WTC11 (cell line): ENCODE measurements around the gene ATAD3C. TPM values are rescaled to one million over a fixed set of nuclear protein-coding genes. Genes with fewer than 3 reads are reported as not detected.
A peak's percentile ranks its signal among the peaks of the same experiment; 100 is the strongest.

Experiments used
- ATAC-seq: fragments of 200-7000 bp; cut with Tn5 transposase; 2 replicates; pipeline ENCODE4 v1.10.0; 2021; ENCODE audit warnings: mild to moderate bottlenecking, moderate library complexity
- CTCF ChIA-PET: fragments of 300-600 bp; sonication (Branson Sonifier 250); formaldehyde crosslinking; loops from one replicate; lab custom pipeline; 2021; ENCODE audit warnings: antibody characterized with exemption; lab: Charles Lee
- POLR2A ChIA-PET: fragments of 350-600 bp; sonication (Branson Sonifier 250); formaldehyde crosslinking; loops from one replicate; lab custom pipeline; 2021; ENCODE audit warnings: antibody characterized with exemption; lab: Charles Lee
- DNase-seq: peaks from one replicate; pipeline ENCODE4 v3.0.0; 2021; ENCODE audit warnings: low spot score
- H3K27ac Mint-ChIP-seq: 2 replicates; pipeline ENCODE4 v1.8.0; 2021; ENCODE audit warnings: mixed read lengths
- H3K27me3 Mint-ChIP-seq: 2 replicates; pipeline ENCODE4 v1.8.0; 2021; ENCODE audit warnings: low read depth, mild to moderate bottlenecking, moderate library complexity, mixed read lengths
- H3K36me3 Mint-ChIP-seq: 2 replicates; pipeline ENCODE4 v1.8.0; 2021; ENCODE audit warnings: mixed read lengths
- H3K4me1 Mint-ChIP-seq: 2 replicates; pipeline ENCODE4 v1.8.0; 2022; ENCODE audit warnings: mixed read lengths
- H3K4me3 Mint-ChIP-seq: 2 replicates; pipeline ENCODE4 v1.8.0; 2021; ENCODE audit warnings: mild to moderate bottlenecking, moderate library complexity, mixed read lengths
- H3K9me3 Mint-ChIP-seq: 2 replicates; pipeline ENCODE4 v1.8.0; 2021; ENCODE audit warnings: mixed read lengths
- FOXJ3 ChIP-seq: sonication (generic); formaldehyde crosslinking; IDR thresholded peaks from 2 replicates; pipeline ENCODE4 v1.9.0; 2021; ENCODE audit warnings: missing genetic modification reagents, mild to moderate bottlenecking, borderline replicate concordance
- GABPB1 ChIP-seq: sonication (generic); formaldehyde crosslinking; IDR thresholded peaks from 2 replicates; pipeline ENCODE4 v1.8.1; 2023; ENCODE audit warnings: mild to moderate bottlenecking, missing genetic modification reagents
- IRF2 ChIP-seq: sonication (generic); formaldehyde crosslinking; IDR thresholded peaks from 2 replicates; pipeline ENCODE4 v1.8.0; 2022; ENCODE audit warnings: low read depth, missing genetic modification reagents, borderline replicate concordance
- NR2C2 ChIP-seq: sonication (generic); formaldehyde crosslinking; IDR thresholded peaks from 2 replicates; pipeline ENCODE4 v1.8.0; 2022; ENCODE audit warnings: mild to moderate bottlenecking, missing genetic modification reagents
- ZNF138 ChIP-seq: sonication (generic); formaldehyde crosslinking; conservative IDR thresholded peaks from 2 replicates; pipeline ENCODE4 v1.8.1; 2022; ENCODE audit warnings: mild to moderate bottlenecking, moderate library complexity, missing genetic modification reagents
- ZNF263 ChIP-seq: sonication (generic); formaldehyde crosslinking; IDR thresholded peaks from 2 replicates; pipeline ENCODE4 v1.8.1; 2022; ENCODE audit warnings: low read depth, mild to moderate bottlenecking, moderate library complexity, missing genetic modification reagents
- total RNA-seq: library from RNA; stranded (reverse); gene quantifications from 3 replicates; pipeline ENCODE4 v1.2.3, GENCODE V29; 2021
- TF ChIP-seq, protein P1 (sequence below): sonication (generic); formaldehyde crosslinking; IDR thresholded peaks from 2 replicates; pipeline ENCODE4 v1.8.0; 2022; ENCODE audit warnings: mild to moderate bottlenecking, missing genetic modification reagents
- TF ChIP-seq, protein P2 (sequence below): sonication (generic); formaldehyde crosslinking; IDR thresholded peaks from 2 replicates; pipeline ENCODE4 v1.8.1; 2023; ENCODE audit warnings: mild to moderate bottlenecking, missing genetic modification reagents
- TF ChIP-seq, protein P3 (sequence below): fragments of 250-450 bp; sonication (Bioruptor Pico); IDR thresholded peaks from 2 replicates; pipeline ENCODE4 v1.8.0; 2021; ENCODE audit warnings: mild to moderate bottlenecking
- TF ChIP-seq, protein P4 (sequence below): fragments of 250-450 bp; sonication (Bioruptor Pico); conservative IDR thresholded peaks from 2 replicates; pipeline ENCODE4 v1.9.0; 2021; ENCODE audit warnings: mild to moderate bottlenecking
- TF ChIP-seq, protein P5 (sequence below): sonication (generic); formaldehyde crosslinking; IDR thresholded peaks from 2 replicates; pipeline ENCODE4 v1.8.0; 2023; ENCODE audit warnings: missing genetic modification reagents
- TF ChIP-seq, protein P6 (sequence below): sonication (generic); formaldehyde crosslinking; conservative IDR thresholded peaks from 2 replicates; pipeline ENCODE4 v1.8.1; 2022; ENCODE audit warnings: mild to moderate bottlenecking, missing genetic modification reagents

Gene ATAD3C
- total RNA-seq, 1 experiment from 2014 or later: 0.61 TPM

DNA sequence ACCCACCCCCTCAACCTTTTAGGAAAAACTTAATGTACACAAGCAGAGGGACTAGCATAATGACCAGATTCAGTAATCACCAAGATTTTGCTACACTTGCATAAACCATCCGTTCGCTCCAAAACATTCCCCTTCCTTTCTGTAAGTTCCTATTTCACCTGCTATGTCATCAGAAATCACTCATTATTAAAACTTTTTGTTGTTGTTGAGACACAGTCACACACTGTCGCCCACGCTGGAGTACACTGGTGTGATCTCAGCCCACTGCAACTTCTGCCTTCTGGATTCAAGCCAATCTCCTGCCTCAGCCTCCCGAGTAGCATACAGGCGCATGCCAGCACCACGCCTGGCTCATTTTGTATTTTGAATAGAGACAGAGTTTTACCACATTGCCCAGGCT lies 45.8 kb upstream of the ATAD3C start (continued):
- TF ChIP-seq, protein P1, sequence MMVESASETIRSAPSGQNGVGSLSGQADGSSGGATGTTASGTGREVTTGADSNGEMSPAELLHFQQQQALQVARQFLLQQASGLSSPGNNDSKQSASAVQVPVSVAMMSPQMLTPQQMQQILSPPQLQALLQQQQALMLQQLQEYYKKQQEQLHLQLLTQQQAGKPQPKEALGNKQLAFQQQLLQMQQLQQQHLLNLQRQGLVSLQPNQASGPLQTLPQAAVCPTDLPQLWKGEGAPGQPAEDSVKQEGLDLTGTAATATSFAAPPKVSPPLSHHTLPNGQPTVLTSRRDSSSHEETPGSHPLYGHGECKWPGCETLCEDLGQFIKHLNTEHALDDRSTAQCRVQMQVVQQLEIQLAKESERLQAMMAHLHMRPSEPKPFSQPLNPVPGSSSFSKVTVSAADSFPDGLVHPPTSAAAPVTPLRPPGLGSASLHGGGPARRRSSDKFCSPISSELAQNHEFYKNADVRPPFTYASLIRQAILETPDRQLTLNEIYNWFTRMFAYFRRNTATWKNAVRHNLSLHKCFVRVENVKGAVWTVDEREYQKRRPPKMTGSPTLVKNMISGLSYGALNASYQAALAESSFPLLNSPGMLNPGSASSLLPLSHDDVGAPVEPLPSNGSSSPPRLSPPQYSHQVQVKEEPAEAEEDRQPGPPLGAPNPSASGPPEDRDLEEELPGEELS (CRISPR knock-in tag): no peak
- TF ChIP-seq ZNF138 (CRISPR knock-in tag): no peak
- no peak for TF ChIP-seq IRF2 (CRISPR knock-in tag)
- TF ChIP-seq ZNF263 (CRISPR knock-in tag): no peak
- TF ChIP-seq, protein P2, sequence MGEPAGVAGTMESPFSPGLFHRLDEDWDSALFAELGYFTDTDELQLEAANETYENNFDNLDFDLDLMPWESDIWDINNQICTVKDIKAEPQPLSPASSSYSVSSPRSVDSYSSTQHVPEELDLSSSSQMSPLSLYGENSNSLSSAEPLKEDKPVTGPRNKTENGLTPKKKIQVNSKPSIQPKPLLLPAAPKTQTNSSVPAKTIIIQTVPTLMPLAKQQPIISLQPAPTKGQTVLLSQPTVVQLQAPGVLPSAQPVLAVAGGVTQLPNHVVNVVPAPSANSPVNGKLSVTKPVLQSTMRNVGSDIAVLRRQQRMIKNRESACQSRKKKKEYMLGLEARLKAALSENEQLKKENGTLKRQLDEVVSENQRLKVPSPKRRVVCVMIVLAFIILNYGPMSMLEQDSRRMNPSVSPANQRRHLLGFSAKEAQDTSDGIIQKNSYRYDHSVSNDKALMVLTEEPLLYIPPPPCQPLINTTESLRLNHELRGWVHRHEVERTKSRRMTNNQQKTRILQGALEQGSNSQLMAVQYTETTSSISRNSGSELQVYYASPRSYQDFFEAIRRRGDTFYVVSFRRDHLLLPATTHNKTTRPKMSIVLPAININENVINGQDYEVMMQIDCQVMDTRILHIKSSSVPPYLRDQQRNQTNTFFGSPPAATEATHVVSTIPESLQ (CRISPR knock-in tag): no peak
- TF ChIP-seq, protein P3, sequence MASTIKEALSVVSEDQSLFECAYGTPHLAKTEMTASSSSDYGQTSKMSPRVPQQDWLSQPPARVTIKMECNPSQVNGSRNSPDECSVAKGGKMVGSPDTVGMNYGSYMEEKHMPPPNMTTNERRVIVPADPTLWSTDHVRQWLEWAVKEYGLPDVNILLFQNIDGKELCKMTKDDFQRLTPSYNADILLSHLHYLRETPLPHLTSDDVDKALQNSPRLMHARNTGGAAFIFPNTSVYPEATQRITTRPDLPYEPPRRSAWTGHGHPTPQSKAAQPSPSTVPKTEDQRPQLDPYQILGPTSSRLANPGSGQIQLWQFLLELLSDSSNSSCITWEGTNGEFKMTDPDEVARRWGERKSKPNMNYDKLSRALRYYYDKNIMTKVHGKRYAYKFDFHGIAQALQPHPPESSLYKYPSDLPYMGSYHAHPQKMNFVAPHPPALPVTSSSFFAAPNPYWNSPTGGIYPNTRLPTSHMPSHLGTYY: no peak
- no peak for TF ChIP-seq NR2C2 (CRISPR knock-in tag)
- TF ChIP-seq GABPB1: no peak

DNA sequence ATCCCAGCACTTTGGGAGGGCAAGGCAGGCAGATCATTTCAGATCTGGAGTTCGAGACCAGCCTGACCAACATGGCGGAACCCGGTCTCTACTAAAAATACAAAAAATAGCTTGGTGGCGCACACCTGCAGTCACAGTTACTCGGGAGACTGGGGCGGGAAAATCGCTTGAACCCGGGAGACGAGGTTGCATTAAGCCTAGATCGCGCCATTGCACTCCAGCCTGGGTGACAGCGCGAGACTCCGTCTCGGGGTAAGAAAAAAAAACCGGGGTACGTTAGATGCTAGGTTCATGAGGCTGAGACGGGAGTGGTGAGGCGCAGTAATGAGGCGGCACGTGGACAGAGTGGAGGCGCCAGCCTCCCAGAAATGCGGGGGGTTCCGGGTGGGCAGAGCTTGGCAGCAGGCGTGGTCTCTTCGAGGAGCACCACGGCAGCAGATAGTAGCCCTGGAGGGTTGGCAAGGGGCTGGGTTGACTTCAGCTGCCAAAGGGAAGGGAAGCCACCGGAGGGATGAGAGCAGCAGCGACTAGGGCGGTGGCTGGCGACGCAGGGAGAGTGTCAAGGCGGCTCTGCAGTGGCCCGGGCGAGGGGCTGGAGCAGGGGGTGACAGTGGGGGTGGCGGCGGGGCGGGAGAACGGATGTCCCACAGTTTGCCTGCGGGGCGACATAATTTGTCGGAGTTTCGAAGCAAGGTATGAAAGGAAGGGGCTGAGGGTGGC lies 43.2 kb upstream of the ATAD3C start:
- H3K4me3 Mint-ChIP-seq: peak overlapping the region; percentile 87
- ATAC-seq: no peak
- TF ChIP-seq, protein P4, sequence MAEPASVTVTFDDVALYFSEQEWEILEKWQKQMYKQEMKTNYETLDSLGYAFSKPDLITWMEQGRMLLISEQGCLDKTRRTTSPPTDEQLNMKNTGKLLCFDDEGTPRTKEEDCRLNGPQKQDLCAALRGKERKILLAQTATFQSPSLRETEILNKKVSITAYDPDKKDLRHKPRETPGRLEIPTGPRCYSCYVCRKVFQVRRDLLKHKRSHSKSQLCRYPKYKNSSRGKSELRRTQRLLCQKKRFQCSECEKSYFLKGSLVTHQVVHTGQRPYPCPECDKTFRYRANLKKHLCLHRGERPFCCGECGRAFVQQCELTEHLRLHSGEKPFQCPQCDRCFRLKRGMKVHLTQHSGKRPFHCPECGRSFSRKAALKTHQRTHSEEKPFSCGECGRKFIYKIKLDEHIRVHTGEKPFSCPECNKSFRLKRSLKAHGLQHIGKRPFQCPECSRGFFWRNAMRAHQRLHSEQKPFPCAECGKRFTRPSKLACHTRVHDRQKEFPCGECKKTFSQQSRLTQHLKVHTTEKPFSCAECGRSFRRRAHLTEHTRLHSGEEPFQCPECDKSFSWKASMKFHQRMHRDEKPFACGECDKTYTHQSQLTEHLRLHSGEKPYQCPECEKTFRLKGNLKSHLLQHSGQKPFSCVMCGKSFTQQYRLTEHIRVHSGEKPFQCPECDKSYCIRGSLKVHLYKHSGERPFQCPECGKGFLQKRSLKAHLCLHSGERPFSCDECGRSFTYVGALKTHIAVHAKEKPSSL (CRISPR knock-in tag): no peak
- TF ChIP-seq FOXJ3 (CRISPR knock-in tag): no peak
- TF ChIP-seq, protein P5, sequence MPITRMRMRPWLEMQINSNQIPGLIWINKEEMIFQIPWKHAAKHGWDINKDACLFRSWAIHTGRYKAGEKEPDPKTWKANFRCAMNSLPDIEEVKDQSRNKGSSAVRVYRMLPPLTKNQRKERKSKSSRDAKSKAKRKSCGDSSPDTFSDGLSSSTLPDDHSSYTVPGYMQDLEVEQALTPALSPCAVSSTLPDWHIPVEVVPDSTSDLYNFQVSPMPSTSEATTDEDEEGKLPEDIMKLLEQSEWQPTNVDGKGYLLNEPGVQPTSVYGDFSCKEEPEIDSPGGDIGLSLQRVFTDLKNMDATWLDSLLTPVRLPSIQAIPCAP (CRISPR knock-in tag): no peak
- TF ChIP-seq, protein P6, sequence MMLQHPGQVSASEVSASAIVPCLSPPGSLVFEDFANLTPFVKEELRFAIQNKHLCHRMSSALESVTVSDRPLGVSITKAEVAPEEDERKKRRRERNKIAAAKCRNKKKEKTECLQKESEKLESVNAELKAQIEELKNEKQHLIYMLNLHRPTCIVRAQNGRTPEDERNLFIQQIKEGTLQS: no peak
- no peak for DNase-seq
- peaks cover 50% of the 10 kb centered on the region for H3K4me1 Mint-ChIP-seq
- peaks cover 49% of the 10 kb centered on the region for H3K36me3 Mint-ChIP-seq
- ChIA-PET POLR2A (interaction anchor here (0.6 to 1.8 kb wide), 4 partner anchors 19 to 239 kb away, joined by 3 to 5 read pairs (median 4); a partner anchor contains a TSS), CTCF (interaction anchor here (1.4 kb wide), 1 partner anchor 99 kb away, joined by 4 read pairs; no protein-coding TSS in a partner anchor)
- peak overlapping the region; percentile 74 for H3K27ac Mint-ChIP-seq
- 0 out of 2 replicates have a peak, but pooled peaks cover under 1% of the 10 kb centered on the region for H3K27me3 Mint-ChIP-seq
- H3K9me3 Mint-ChIP-seq: peaks cover under 1% of the 10 kb centered on the region
